Transverse colon (tissue), 4 donors: Measurements from ENCODE around the gene SLC6A11. TPM values are rescaled to one million over a fixed set of nuclear protein-coding genes. Genes with fewer than 3 reads are reported as not detected.

Source experiments
- DNase-seq: peaks from one replicate; pipeline ENCODE4 v3.0.0-alpha.2; 2019
- H3K27ac ChIP-seq, 4 donors: fragments of 200-600 bp; sonication (generic); 2 replicates each; pipeline ENCODE4 v1.5.1; 2016 to 2018; ENCODE audit warnings: inconsistent platforms in 4 of 4
- H3K27me3 ChIP-seq: fragments of 200-600 bp; sonication (generic); 2 replicates; pipeline ENCODE4 v1.5.1; 2017; ENCODE audit warnings: inconsistent platforms
- H3K36me3 ChIP-seq, 4 donors: fragments of 200-600 bp; sonication (generic); 2 replicates each; pipeline ENCODE4 v1.5.1; 2017 to 2019; ENCODE audit warnings: inconsistent platforms in 4 of 4
- H3K4me1 ChIP-seq, 4 donors: fragments of 200-600 bp; sonication (generic); 2 replicates each; pipeline ENCODE4 v1.5.1; 2017 to 2020; ENCODE audit warnings: inconsistent platforms in 4 of 4
- H3K4me3 ChIP-seq, 4 donors: fragments of 200-600 bp; sonication (generic); 1 replicate in 1 of 4; 2 replicates in 3 of 4; pipeline versions ENCODE4 v1.5.1 to v1.6.1; 2017 to 2019; ENCODE audit warnings: inconsistent platforms in 4 of 4
- H3K9me3 ChIP-seq, 2 donors: fragments of 200-600 bp; sonication (generic); 2 replicates each; pipeline ENCODE4 v1.5.1; 2017 to 2019; ENCODE audit warnings: inconsistent platforms in 2 of 2
- EP300 ChIP-seq: sonication (generic); formaldehyde crosslinking; IDR thresholded peaks from one replicate; pipeline ENCODE4 v1.6.1; 2017; ENCODE audit warnings: antibody characterized with exemption, low read depth
- POLR2A ChIP-seq: fragments of 450-650 bp; IDR thresholded peaks from one replicate; pipeline ENCODE4 v1.6.1; 2016; ENCODE audit warnings: antibody characterized with exemption, mild to moderate bottlenecking, moderate library complexity
- POLR2AphosphoS5 ChIP-seq, 3 donors: sonication (generic); formaldehyde crosslinking; IDR thresholded peaks; one replicate each; pipeline ENCODE4 v1.6.1; 2016; ENCODE audit warnings: antibody characterized with exemption in 3 of 3
- WGBS, 2 donors: methylation state at CpG; one replicate each; pipeline ENCODE4 v1.1.5; 2018; ENCODE audit warnings: low coverage in 1 of 2; 5-methylcytosine and 5-hydroxymethylcytosine counted together
- in situ Hi-C, 4 donors: fragments of 200-750 bp; cut with MboI; loops; one replicate each; pipeline versions ENCODE4 v1.15.0 to v1.15.1; 2017; ENCODE audit warnings: low sequenced_read_pairs in 3 of 4, low pct_ligation_motif_present in 1 of 4, low pct_unique_long_range_greater_than_20kb in 1 of 4
- intact Hi-C: fragments of 100-400 bp; cut with DNase I; formaldehyde crosslinking; loops from one replicate; pipeline ENCODE4 v1.15.1; 2023; ENCODE audit warnings: low total_unique reads
- total RNA-seq, 4 donors: library from RNA; depleted of rRNA; stranded (reverse); fragments of >200 nt; gene quantifications; one replicate each; pipeline ENCODE4 v1.1.0, GENCODE V29; 2016
- TF ChIP-seq, protein P1 (sequence below), 5 experiments: fragments of 200-600 bp in 3 of 5; fragments of 450-650 bp in 2 of 5; sonication (generic) in 3 of 5; IDR thresholded peaks; 1 replicate in 2 of 5; 2 replicates in 3 of 5; pipeline ENCODE4 v1.5.1; 2016 to 2017; ENCODE audit warnings: antibody characterized with exemption in 5 of 5, inconsistent platforms in 3 of 5, mild to moderate bottlenecking in 2 of 5, moderate library complexity in 1 of 5

Gene SLC6A11
- total RNA-seq, 4 donors from 2014 or later, result not detected

DNA sequence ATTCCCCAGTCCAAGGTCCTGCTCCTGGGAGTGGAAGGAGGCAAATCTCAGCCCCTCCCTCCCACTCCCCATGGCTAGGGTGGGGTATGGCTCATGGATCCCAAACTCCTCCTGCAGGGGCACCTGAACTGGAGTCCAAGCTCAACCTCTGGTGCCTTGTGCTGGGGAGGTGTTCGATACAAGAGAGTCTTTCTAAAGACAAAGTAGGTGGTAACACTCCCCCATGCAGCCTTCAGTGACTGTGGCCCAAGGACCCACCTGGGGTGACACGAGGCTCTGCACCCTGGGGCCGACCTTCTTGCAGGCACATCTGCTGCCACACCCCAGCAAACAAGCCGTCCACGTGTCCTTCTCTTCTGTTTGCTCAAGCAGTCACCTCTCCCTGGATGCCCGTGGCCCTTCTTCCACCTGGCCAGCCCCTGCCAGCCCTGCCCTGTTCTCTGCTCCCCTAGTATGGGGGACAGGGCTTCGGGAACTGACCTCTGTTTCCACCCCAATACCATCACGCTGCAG, 36.7 kb upstream of the SLC6A11 start:
- DNase-seq, result no peak
- Histone ChIP-seq H3K36me3 (no peaks in the 10 kb centered on the region), H3K4me1 (no peaks in the 10 kb centered on the region), H3K27ac (no peak overlapping the region), H3K4me3 (no peak overlapping the region), H3K9me3 (no peaks in the 10 kb centered on the region), H3K27me3 (no peaks in the 10 kb centered on the region)
- intact Hi-C loops (no loop called here), in situ Hi-C loops (no loop called here)
- TF ChIP-seq POLR2AphosphoS5 (IDR thresholded peaks at IDR 0.05), result no peak
- TF ChIP-seq, protein P1, sequence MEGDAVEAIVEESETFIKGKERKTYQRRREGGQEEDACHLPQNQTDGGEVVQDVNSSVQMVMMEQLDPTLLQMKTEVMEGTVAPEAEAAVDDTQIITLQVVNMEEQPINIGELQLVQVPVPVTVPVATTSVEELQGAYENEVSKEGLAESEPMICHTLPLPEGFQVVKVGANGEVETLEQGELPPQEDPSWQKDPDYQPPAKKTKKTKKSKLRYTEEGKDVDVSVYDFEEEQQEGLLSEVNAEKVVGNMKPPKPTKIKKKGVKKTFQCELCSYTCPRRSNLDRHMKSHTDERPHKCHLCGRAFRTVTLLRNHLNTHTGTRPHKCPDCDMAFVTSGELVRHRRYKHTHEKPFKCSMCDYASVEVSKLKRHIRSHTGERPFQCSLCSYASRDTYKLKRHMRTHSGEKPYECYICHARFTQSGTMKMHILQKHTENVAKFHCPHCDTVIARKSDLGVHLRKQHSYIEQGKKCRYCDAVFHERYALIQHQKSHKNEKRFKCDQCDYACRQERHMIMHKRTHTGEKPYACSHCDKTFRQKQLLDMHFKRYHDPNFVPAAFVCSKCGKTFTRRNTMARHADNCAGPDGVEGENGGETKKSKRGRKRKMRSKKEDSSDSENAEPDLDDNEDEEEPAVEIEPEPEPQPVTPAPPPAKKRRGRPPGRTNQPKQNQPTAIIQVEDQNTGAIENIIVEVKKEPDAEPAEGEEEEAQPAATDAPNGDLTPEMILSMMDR (IDR thresholded peaks at IDR 0.05), result no peak
- TF ChIP-seq POLR2A, result no peak
- no peak for TF ChIP-seq EP300
- WGBS, 2 donors, result 62 to 63% methylated on average over 2 to 8 of the region's 8 CpGs

DNA sequence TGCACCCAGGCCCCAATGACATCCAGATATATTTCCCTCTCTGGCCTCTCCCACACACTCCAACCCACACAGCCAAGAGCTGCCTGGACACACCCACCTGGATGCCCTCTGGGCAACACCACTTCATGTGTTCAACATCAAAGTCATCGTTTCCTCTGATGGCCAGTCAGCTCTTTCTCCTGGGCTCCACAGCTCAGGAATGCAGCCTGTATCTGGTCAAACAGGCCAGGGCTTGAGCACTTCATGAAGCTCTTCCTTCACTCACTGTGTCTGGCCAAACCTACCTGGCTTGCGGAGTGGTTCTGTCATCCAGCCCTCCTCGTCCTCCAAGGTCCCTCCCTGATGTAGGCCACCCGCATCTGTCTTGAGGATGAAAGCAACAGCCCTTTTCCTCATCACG, 35.8 kb upstream of the SLC6A11 start:
- no peak for DNase-seq
- no peaks in the 10 kb centered on the region for H3K4me1 ChIP-seq
- no peaks in the 10 kb centered on the region for H3K9me3 ChIP-seq
- H3K27ac ChIP-seq, result no peak overlapping the region
- TF ChIP-seq, protein P1 (IDR thresholded peaks at IDR 0.05), result no peak
- TF ChIP-seq EP300, result no peak
- TF ChIP-seq POLR2AphosphoS5 (IDR thresholded peaks at IDR 0.05), result no peak
- no peak for TF ChIP-seq POLR2A
- no peaks in the 10 kb centered on the region for H3K36me3 ChIP-seq
- H3K27me3 ChIP-seq, result peaks cover under 1% of the 10 kb centered on the region
- no peak overlapping the region for H3K4me3 ChIP-seq
- 84 to 96% methylated on average over 4 to 5 of the region's 5 CpGs for WGBS, 2 donors
- in situ Hi-C loops (no loop called here), intact Hi-C loops (no loop called here)

DNA sequence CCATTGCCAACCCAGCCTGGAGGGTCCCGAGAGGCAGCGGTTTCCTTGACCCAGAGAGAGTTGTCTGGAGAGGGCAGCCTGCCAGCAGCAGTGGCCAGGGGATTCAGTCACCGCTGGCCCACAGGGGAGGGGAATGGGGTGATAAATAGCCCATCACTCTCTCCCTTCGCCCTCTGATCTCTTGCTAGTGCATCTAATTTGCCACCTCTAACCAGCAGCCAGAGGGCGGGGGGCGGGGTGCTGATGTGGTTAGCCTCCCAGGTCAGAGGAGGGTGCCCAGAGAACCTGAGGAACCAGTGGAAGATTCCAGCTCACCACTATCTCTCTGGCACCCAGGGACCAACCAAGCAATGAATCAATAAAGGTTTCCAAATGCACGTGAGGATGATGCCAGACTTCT, 35.1 kb upstream of the SLC6A11 start:
- no peak overlapping the region for H3K27ac ChIP-seq
- intact Hi-C loops (no loop called here), in situ Hi-C loops (no loop called here)
- no peaks in the 10 kb centered on the region for H3K9me3 ChIP-seq
- H3K36me3 ChIP-seq, result no peaks in the 10 kb centered on the region
- WGBS, 2 donors, result 67 to 73% methylated on average over 3 to 7 of the region's 7 CpGs
- H3K27me3 ChIP-seq, result peaks cover 7% of the 10 kb centered on the region
- no peaks in the 10 kb centered on the region for H3K4me1 ChIP-seq
- H3K4me3 ChIP-seq, result no peak overlapping the region
- no peak for DNase-seq
- TF ChIP-seq, protein P1 (IDR thresholded peaks at IDR 0.05), result no peak
- TF ChIP-seq POLR2A (no peak), POLR2AphosphoS5 (IDR thresholded peaks at IDR 0.05) (no peak), EP300 (no peak)

DNA sequence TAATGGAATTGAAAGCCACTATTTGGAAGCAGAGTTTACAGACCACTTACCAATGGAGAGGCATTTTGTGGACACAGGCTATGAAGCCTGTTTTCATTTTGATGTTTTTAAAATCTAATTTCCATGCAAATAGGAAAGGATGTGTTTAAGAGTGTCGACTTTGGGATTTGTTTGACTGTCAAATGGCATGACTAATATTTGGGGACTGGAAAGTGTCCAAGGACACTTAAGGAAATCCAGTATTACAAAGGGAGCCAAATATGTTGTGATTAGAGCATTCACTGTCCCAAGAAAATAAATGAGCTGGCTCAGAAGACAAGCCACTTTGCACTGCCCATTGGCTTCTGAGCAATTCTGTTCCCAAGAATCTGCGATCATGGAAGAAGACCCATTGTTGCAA, 34.0 kb upstream of the SLC6A11 start:
- H3K4me3 ChIP-seq, result no peak overlapping the region
- no peaks in the 10 kb centered on the region for H3K9me3 ChIP-seq
- DNase-seq, result no peak
- TF ChIP-seq, protein P1 (IDR thresholded peaks at IDR 0.05), result no peak
- no peak for TF ChIP-seq POLR2A
- TF ChIP-seq EP300, result no peak
- TF ChIP-seq POLR2AphosphoS5 (IDR thresholded peaks at IDR 0.05), result no peak
- in situ Hi-C loops (no loop called here), intact Hi-C loops (no loop called here)
- 53 to 60% methylated on average over 2 of the region's 2 CpGs for WGBS, 2 donors
- H3K27ac ChIP-seq, result no peak overlapping the region
- peaks cover 16% of the 10 kb centered on the region for H3K27me3 ChIP-seq
- H3K4me1 ChIP-seq, result no peaks in the 10 kb centered on the region
- H3K36me3 ChIP-seq, result no peaks in the 10 kb centered on the region
